Adrenal gland (tissue), 12 donors: Measurements from ENCODE around the gene IFT22. TPM values are rescaled to one million over a fixed set of nuclear protein-coding genes. Genes with fewer than 3 reads are reported as not detected.
A peak's percentile ranks its signal among the peaks of the same experiment; 100 is the strongest.

ENCODE experiments used
- DNase-seq, 7 donors: peaks; one replicate each; pipeline ENCODE4 v3.0.0-alpha.2; 2019 to 2020
- H3K27ac ChIP-seq, 5 donors: fragments of 200-600 bp; sonication (generic) in 4 of 5; 1 replicate in 3 of 5; 2 replicates in 2 of 5; pipeline versions ENCODE4 v1.5.1 to v1.8.0; 2016 to 2020; ENCODE audit warnings: mild to moderate bottlenecking in 1 of 5
- H3K27me3 ChIP-seq: fragments of 200-600 bp; 2 replicates; pipeline ENCODE4 v1.8.0; 2021
- H3K36me3 ChIP-seq, 2 donors: fragments of 200-600 bp; replicated peaks in 1 of 2; 1 replicate in 1 of 2; 2 replicates in 1 of 2; pipeline versions ENCODE4 v1.5.1 to v1.8.0; 2018 to 2022
- H3K4me1 ChIP-seq, 2 donors: fragments of 200-600 bp; replicated peaks in 1 of 2; 1 replicate in 1 of 2; 2 replicates in 1 of 2; pipeline versions ENCODE4 v1.5.1 to v1.8.0; 2018 to 2021
- H3K4me3 ChIP-seq, 4 donors: fragments of 200-600 bp; sonication (generic) in 3 of 4; one replicate each; pipeline ENCODE4 v1.5.1; 2016 to 2018
- H3K9me3 ChIP-seq, 3 donors: fragments of 200-600 bp; sonication (generic) in 1 of 3; replicated peaks in 1 of 3; 1 replicate in 2 of 3; 2 replicates in 1 of 3; pipeline versions ENCODE4 v1.5.1 to v1.8.0; 2016 to 2021
- CTCF ChIP-seq, 6 experiments: fragments of 450-650 bp in 4 of 6; fragments of 200-600 bp in 2 of 6; sonication (generic) in 1 of 6; IDR thresholded peaks; 1 replicate in 5 of 6; 2 replicates in 1 of 6; pipeline versions ENCODE4 v1.5.1 to v1.8.0; 2016 to 2021; ENCODE audit warnings: antibody characterized with exemption in 6 of 6, mild to moderate bottlenecking in 2 of 6, moderate library complexity in 1 of 6
- POLR2A ChIP-seq, 2 donors: fragments of 450-650 bp; IDR thresholded peaks; one replicate each; pipeline ENCODE4 v1.6.1; 2017; ENCODE audit warnings: antibody characterized with exemption in 2 of 2, mild to moderate bottlenecking in 2 of 2, moderate library complexity in 1 of 2
- WGBS, 4 donors: extraction: QIAGEN DNeasy Blood & Tissue Kit in 2 of 4; methylation state at CpG; one replicate each; pipeline versions ENCODE4 v1.1.5 to v1.1.7; 2013 to 2017; 5-methylcytosine and 5-hydroxymethylcytosine counted together
- intact Hi-C, 2 donors: fragments of 100-400 bp; cut with DNase I; formaldehyde crosslinking; loops; one replicate each; pipeline versions ENCODE4 v1.14.1 to v1.15.0; 2022 to 2023
- polyA plus RNA-seq, 3 donors: library from polyadenylated mRNA; stranded (reverse); fragments of 200-250 nt in 2 of 3; fragments of 350-450 nt in 1 of 3; fragmentation: Illumina TruSeq in 1 of 3; extraction: RNeasy Lipid Tissue Mini Kit (QIAGEN cat#74804) in 1 of 3; gene quantifications; one replicate each; pipeline ENCODE4 v1.2.3, GENCODE V29; 2013 to 2014
- total RNA-seq, 9 donors: library from RNA; depleted of rRNA in 4 of 9; stranded (reverse); fragments of >200 nt in 4 of 9; fragments of 120-200 nt in 1 of 9; fragmentation: NEBNext Ultra II Directional in 1 of 9; extraction: Animal tissue kit (Norgen Biotek cat#: 25700) in 1 of 9; gene quantifications; one replicate each; pipeline versions ENCODE4 v1.1.0 to v1.2.4, GENCODE V29; 2013 to 2023
- donor health status: healthy with polysubstance abuse.
- donor health status: Bipolar disorder and iron deficiency.
- donor health status: DM: yes; HTN: yes; CAD: no.
- donor health status: DM: no; HTN: no; CAD: no.
- donor health status: DM: no; HTN: no; CAD: no.
- donor health status: DM: yes; HTN: yes; CAD: no.

IFT22 gene
- total and polyA plus RNA-seq, 12 donors = 14.7 to 72.2 (median 32.8) TPM

GRCh38 chr7:101330011-101330484 is 8.4 kb upstream of the IFT22 start:
- 52 to 63% (median 59%) methylated on average over 15 of the region's 15 CpGs for WGBS, 4 donors
- no peak for DNase-seq
- H3K36me3 ChIP-seq = no peaks in the 10 kb centered on the region
- H3K9me3 ChIP-seq = no peaks in the 10 kb centered on the region
- TF ChIP-seq CTCF (IDR thresholded peaks at IDR 0.05) = no peak
- no peak for TF ChIP-seq POLR2A (IDR thresholded peaks at IDR 0.05)
- no peaks in the 10 kb centered on the region for H3K27me3 ChIP-seq
- intact Hi-C loops = no loop called here
- H3K4me3 ChIP-seq = no peak overlapping the region
- no peak overlapping the region for H3K27ac ChIP-seq
- no peaks in the 10 kb centered on the region for H3K4me1 ChIP-seq

- DNase-seq = no peak
- intact Hi-C loops = no loop called here
- no peaks in the 10 kb centered on the region for H3K36me3 ChIP-seq
- 83 to 90% (median 88%) methylated on average over 5 of the region's 5 CpGs for WGBS, 4 donors
- H3K4me3 ChIP-seq = no peak overlapping the region
- no peaks in the 10 kb centered on the region for H3K9me3 ChIP-seq
- no peak overlapping the region for H3K27ac ChIP-seq
- no peaks in the 10 kb centered on the region for H3K27me3 ChIP-seq
- no peak for TF ChIP-seq CTCF (IDR thresholded peaks at IDR 0.05)
- TF ChIP-seq POLR2A (IDR thresholded peaks at IDR 0.05) = no peak
- no peaks in the 10 kb centered on the region for H3K4me1 ChIP-seq
These were observed 6.5 kb upstream of the IFT22 start for GRCh38 chr7:101328159-101328558.

- intact Hi-C loops = no loop called here
- H3K36me3 ChIP-seq = peaks cover 0 to 13% of the 10 kb centered on the region in 2 donors
- no peak for TF ChIP-seq POLR2A (IDR thresholded peaks at IDR 0.05)
- TF ChIP-seq CTCF (IDR thresholded peaks at IDR 0.05) = no peak
- WGBS, 4 donors = 38 to 67% (median 60%) methylated on average over 3 to 5 of the region's 5 CpGs
- no peak overlapping the region for H3K27ac ChIP-seq
- H3K4me1 ChIP-seq = peaks cover 10 to 12% of the 10 kb centered on the region in 2 donors
- no peak overlapping the region for H3K4me3 ChIP-seq
- no peaks in the 10 kb centered on the region for H3K27me3 ChIP-seq
- H3K9me3 ChIP-seq = no peaks in the 10 kb centered on the region
- no peak for DNase-seq
These were observed 2.2 kb downstream of the IFT22 start for GRCh38 chr7:101319401-101319800.

- H3K27me3 ChIP-seq = no peaks in the 10 kb centered on the region
- no peaks in the 10 kb centered on the region for H3K4me1 ChIP-seq
- H3K27ac ChIP-seq = no peak overlapping the region
- TF ChIP-seq POLR2A (IDR thresholded peaks at IDR 0.05) (no peak), CTCF (IDR thresholded peaks at IDR 0.05) (peak; percentile 28 to 59 (median 35))
- peak in 5 of 7 donors; percentile 19 to 67 (median 46) for DNase-seq
- peaks cover 0 to 13% of the 10 kb centered on the region in 2 donors for H3K36me3 ChIP-seq
- 5 to 14% (median 9%) methylated on average over 1 of the region's 1 CpG for WGBS, 4 donors
- no peak overlapping the region for H3K4me3 ChIP-seq
- no peaks in the 10 kb centered on the region for H3K9me3 ChIP-seq
- intact Hi-C loops = no loop called here
These were observed 6.3 kb downstream of the IFT22 start for GRCh38 chr7:101315336-101315735.
